ENCODE data around the gene HLA-B. TPM values are rescaled to one million over a fixed set of nuclear protein-coding genes. Genes with fewer than 3 reads are reported as not detected.

Gene HLA-B
- total RNA-seq, 1 experiment from 2014 or later = 69.1 TPM

Other genes starting within 250 kb of the HLA-B start
- gene C6orf15, start 244.6 kb downstream of the HLA-B start, total RNA-seq (2014; rRNA removed; shearing (Covaris generic); ENCODE audit: low replicate concordance) = 0.91 TPM in 1 of 2 replicates, not detected in the other
- not detected in 2 replicates for gene PSORS1C1, start 242.4 kb downstream of the HLA-B start, total RNA-seq (2014; rRNA removed; shearing (Covaris generic); ENCODE audit: low replicate concordance)
- not detected in 2 replicates for gene CDSN, start 236.7 kb downstream of the HLA-B start, total RNA-seq (2014; rRNA removed; shearing (Covaris generic); ENCODE audit: low replicate concordance)
- not detected in 2 replicates for gene PSORS1C2, start 218.1 kb downstream of the HLA-B start, total RNA-seq (2014; rRNA removed; shearing (Covaris generic); ENCODE audit: low replicate concordance)
- gene CCHCR1, start 199.4 kb downstream of the HLA-B start, total RNA-seq (2014; rRNA removed; shearing (Covaris generic); ENCODE audit: low replicate concordance) = 9.6 and 21.7 TPM in 2 replicates
- 17.3 and 25.0 TPM in 2 replicates for gene TCF19, start 198.6 kb downstream of the HLA-B start, total RNA-seq (2014; rRNA removed; shearing (Covaris generic); ENCODE audit: low replicate concordance)
- 1.3 and 4.3 TPM in 2 replicates for gene POU5F1, start 186.5 kb downstream of the HLA-B start, total RNA-seq (2014; rRNA removed; shearing (Covaris generic); ENCODE audit: low replicate concordance)
- gene HLA-C, start 85.1 kb downstream of the HLA-B start, total RNA-seq (2014; rRNA removed; shearing (Covaris generic); ENCODE audit: low replicate concordance) = 252 and 364 TPM in 2 replicates
- gene MICA, start 46.4 kb upstream of the HLA-B start, total RNA-seq (2014; rRNA removed; shearing (Covaris generic); ENCODE audit: low replicate concordance) = 15.9 and 31.0 TPM in 2 replicates
- 13.1 and 17.6 TPM in 2 replicates for gene MICB, start 141.0 kb upstream of the HLA-B start, total RNA-seq (2014; rRNA removed; shearing (Covaris generic); ENCODE audit: low replicate concordance)
- not detected in 2 replicates for gene MCCD1, start 171.8 kb upstream of the HLA-B start, total RNA-seq (2014; rRNA removed; shearing (Covaris generic); ENCODE audit: low replicate concordance)
- 389 and 536 TPM in 2 replicates for gene DDX39B, start 184.8 kb upstream of the HLA-B start, total RNA-seq (2014; rRNA removed; shearing (Covaris generic); ENCODE audit: low replicate concordance)
- 2.1 and 3.4 TPM in 2 replicates for gene ATP6V1G2, start 189.4 kb upstream of the HLA-B start, total RNA-seq (2014; rRNA removed; shearing (Covaris generic); ENCODE audit: low replicate concordance)
- 19.7 and 29.3 TPM in 2 replicates for gene NFKBIL1, start 190.4 kb upstream of the HLA-B start, total RNA-seq (2014; rRNA removed; shearing (Covaris generic); ENCODE audit: low replicate concordance)
- not detected in 2 replicates for gene LTA, start 215.1 kb upstream of the HLA-B start, total RNA-seq (2014; rRNA removed; shearing (Covaris generic); ENCODE audit: low replicate concordance)
- gene TNF, start 218.4 kb upstream of the HLA-B start, total RNA-seq (2014; rRNA removed; shearing (Covaris generic); ENCODE audit: low replicate concordance) = not detected in 2 replicates
- gene LTB, start 225.2 kb upstream of the HLA-B start, total RNA-seq (2014; rRNA removed; shearing (Covaris generic); ENCODE audit: low replicate concordance) = not detected in 2 replicates
- not detected in 2 replicates for gene LST1, start 229.1 kb upstream of the HLA-B start, total RNA-seq (2014; rRNA removed; shearing (Covaris generic); ENCODE audit: low replicate concordance)
- not detected in 2 replicates for gene NCR3, start 235.8 kb upstream of the HLA-B start, total RNA-seq (2014; rRNA removed; shearing (Covaris generic); ENCODE audit: low replicate concordance)

Measured in MG63 (cell line).